HG03045 (cell line): ENCODE measurements around the gene KRT40.
"Not testable (repeated sequence)": the region's sequence is repeated elsewhere in the genome, so short reads cannot be mapped to it uniquely, and the experiment has no call there.

Experiments used
- ATAC-seq: cut with Tn5 transposase; IDR thresholded peaks from one replicate; pipeline ENCODE4 v1.9.1; 2021; ENCODE audit warnings: mild to moderate bottlenecking, moderate library complexity; ENCODE audit not compliant: unreplicated experiment

The KRT40 gene

DNA sequence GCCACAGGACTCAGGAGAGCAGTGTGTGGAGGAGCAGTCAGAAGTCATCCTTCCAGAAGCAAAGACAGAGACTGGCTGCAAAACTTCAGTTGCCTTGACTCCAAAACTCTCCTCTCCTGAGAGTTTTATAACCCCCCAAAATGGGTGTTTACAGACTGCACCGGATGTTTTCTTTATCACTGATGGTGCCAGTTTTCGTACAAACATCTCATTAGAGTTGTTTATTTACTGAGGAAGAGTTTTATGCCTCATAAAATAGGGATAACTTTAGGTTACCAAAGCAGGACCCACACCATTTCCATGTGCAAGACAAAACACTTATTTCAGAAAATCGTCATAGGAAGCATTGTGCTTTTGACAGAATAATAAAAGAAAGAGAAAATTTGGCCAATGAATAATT lies at the start of gene KRT40:
Gene KRT40 (minus strand): TSS at position 101 of the 400 bp plus-strand sequence. CDS start 53 bp downstream, at position 48.
- ATAC-seq = no peak

DNA sequence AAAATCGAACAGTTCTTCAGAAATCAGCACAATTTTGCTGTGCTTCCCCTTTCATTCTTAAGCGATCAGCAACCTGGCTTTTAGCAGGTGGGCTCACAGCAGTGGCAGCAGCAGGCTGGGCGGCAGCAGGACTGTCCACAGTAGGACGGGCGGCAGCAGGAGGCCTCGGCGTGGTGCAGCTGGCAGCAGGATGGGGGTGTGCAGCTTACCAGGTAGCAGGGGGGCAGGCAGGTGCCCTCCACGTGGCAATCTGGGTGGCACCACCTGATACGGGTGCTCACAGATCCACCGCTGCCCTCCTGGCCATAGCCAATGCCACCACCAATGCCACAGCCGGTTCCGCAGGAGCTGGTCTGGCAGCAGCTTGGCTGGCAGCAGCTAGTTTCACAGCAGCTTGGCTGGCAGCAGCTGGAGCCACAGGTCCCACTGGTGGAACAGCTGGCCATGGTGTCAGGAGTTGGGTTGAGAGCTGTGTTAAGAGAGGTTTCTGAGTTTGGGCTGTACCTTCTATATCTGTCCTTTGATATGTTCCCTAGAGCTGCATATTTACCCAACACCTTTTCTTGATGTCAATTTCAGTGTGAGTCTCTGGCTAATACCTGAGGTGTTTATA lies 45.6 kb upstream of the KRT40 start, which contains the start of gene KRTAP1-4:
Gene KRTAP1-4 (minus strand): TSS at position 563 of the 613 bp plus-strand sequence. CDS start 117 bp downstream, at position 446.
- ATAC-seq = no peak

GRCh38 chr17:41026715-41027471 lies 42.8 kb upstream of the KRT40 start, which contains the start of gene KRTAP1-5:
Gene KRTAP1-5, minus strand, starts transcription at chr17:41027208. Its CDS starts 53 bp downstream, at chr17:41027155.
- ATAC-seq = no peak

DNA sequence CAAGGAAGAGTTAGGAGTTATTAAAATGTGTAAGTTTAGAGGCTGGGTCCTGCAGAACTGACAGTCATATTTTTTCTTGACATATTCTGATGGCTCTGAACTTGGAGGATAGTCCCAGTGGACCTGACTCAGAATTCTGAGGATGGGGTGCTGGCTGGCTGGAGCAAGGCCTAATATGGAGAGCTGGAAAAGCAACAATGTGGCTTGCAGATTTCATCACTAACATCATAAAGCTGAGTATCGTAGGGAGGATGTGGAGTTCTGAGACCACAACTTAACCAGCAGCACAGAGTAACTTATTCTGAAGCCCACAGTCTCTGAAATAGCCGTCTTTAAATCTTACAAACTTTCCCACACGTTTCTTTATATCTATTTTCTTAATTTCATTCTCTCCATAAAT lies 40.6 kb upstream of the KRT40 start:
- ATAC-seq = no peak

DNA sequence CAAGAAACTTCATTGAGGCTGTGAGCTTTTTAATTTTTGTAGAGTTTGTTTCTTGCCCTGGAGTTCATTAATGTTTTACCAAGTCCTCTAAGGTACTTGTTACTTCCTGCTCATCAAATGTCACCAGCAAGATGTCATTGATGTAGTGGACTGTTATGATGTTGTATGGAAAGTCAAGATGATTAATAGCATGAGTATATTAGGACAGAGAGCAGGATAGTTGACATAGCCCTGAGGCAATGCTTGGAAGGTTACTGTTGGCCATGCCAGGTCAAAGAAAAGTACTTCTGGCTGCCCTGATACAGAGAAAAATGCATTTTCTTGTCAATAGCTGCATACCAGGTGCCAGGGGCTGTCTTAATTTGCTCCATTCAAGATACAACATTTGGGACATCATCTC lies 36.2 kb upstream of the KRT40 start:
- ATAC-seq = no peak

- ATAC-seq = no peak
Measured at GRCh38 chr17:41019415-41019814, 35.3 kb upstream of the KRT40 start.

- ATAC-seq = no peak
Measured at GRCh38 chr17:41018541-41018940, 34.4 kb upstream of the KRT40 start.

- ATAC-seq = no peak
Measured at GRCh38 chr17:41016578-41017215, 32.6 kb upstream of the KRT40 start.

DNA sequence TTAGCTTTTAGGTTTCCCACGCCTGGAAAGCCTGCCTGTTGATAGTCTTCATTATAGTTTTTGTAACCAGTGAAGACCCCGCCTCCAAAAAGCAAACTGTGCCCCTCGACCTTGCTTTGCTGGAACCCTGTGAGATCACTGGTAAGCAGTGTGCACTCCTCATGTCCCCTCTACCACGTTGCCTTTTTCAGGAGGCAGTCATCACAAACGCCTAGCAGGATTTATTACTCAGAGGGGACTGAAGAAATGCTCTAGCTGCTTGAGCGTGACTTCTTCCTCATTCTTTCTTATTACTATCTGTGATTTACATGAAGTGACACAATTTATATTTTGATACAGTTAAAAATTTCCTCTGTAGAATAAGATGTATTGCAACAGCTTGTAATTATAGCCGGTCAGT lies 31.3 kb upstream of the KRT40 start:
- ATAC-seq = no peak

- no peak for ATAC-seq
Measured at GRCh38 chr17:41013606-41014005, 29.5 kb upstream of the KRT40 start.

GRCh38 chr17:41013181-41013580 lies 29.1 kb upstream of the KRT40 start:
- ATAC-seq = no peak

DNA sequence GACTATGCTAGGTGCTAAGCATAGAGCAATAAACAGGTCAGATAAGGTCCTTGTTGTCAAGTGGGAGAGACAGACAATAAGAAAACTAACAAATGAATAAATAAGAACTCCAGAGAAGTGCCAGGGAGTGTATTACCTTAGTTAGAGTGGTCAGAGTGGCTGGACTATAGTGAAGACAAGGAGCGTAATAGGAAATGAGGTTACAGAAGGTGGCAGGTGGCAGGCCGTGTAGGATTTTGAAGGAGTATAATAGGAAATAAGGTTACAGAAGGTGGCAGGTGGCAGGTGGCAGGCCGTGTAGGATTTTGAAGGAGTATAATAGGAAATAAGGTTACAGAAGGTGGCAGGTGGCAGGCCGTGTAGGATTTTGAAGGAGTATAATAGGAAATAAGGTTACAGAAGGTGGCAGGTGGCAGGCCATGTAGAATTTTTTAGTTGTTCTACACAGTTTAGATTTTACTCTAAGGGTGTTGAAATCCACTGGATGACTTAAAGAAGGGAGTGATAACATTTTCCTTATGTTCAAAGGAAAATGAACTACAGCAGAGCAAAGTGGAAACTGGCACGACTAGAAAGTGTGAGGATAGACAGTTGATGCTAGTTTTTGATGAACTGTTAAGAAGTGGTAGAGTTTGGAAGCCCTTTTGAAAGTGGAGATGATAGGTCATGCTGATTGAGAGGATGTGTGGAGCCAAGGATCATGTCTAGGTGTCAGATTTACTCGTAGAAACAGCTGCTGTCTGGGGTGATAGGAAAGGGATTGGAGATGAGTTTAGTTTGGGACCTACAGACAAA lies 28.4 kb upstream of the KRT40 start:
- no peak for ATAC-seq

- no peak for ATAC-seq
Measured at GRCh38 chr17:41010441-41010840, 26.3 kb upstream of the KRT40 start.

DNA sequence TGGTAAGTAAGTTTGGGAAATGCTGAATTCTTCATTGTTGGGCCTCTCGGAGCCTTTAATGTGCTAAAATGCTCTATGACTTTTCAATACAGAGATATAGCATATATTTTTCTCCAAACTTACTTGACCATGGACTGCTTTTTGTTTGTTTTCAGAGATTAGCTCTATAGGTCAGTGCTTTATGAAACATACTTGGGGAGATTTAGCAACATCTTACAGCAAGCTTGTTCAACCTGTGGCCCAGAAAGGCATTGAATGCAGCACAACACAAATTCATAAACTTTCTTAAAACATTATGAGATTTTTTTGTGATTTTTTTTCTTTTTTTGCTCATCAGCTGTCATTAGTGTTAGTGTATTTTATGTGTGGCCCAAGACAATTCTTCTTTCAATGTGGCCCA lies 25.8 kb upstream of the KRT40 start:
- no peak for ATAC-seq

DNA sequence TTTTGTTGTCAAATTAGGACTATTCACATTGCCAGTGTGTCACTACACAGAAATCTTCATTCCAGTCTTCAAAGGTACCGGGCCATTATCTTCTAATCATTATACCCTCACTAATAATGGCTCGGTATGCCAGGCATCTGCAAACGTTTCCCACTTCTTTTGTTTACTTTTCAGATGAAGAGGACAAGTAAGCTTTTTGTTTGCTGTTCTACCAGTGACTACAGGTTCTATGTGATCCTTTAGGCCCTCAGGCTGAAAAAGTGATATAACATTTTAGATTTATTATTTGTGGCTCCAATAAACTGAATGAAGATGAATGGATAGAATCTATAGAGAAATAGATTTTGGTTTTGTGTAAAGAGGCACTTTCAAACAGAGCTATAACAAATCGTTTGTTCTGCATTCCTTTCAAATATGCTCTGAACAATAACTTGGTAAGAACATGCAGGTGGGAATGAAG lies 25.2 kb upstream of the KRT40 start:
- no peak for ATAC-seq

GRCh38 chr17:41008811-41009210 lies 24.7 kb upstream of the KRT40 start, which contains the start of gene KRTAP3-1:
Gene KRTAP3-1, minus strand, starts transcription at chr17:41009128. Its CDS starts 54 bp downstream, at chr17:41009074.
- no peak for ATAC-seq

- no peak for ATAC-seq
Measured at GRCh38 chr17:41004397-41004796, 20.3 kb upstream of the KRT40 start.

GRCh38 chr17:41003926-41004325 lies 19.8 kb upstream of the KRT40 start:
- no peak for ATAC-seq

DNA sequence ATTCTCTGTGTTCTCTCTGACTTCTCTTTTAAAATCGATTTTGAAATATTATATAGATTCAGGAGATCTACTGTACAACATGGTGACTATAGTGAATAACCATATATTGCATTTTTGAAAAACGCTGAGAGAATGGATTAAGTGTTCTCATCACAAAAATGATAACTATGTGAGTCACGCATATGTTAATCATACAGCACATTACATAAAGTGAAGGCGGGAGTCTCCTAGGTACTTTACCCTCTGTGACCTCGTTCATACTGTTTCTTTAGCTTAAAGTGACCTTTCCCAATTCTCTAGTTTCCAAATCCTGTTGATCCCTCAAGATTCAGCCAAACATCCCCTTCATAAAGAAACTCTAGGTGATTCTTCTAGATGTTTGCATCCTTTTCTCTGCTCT lies 18.7 kb upstream of the KRT40 start:
- ATAC-seq = no peak

DNA sequence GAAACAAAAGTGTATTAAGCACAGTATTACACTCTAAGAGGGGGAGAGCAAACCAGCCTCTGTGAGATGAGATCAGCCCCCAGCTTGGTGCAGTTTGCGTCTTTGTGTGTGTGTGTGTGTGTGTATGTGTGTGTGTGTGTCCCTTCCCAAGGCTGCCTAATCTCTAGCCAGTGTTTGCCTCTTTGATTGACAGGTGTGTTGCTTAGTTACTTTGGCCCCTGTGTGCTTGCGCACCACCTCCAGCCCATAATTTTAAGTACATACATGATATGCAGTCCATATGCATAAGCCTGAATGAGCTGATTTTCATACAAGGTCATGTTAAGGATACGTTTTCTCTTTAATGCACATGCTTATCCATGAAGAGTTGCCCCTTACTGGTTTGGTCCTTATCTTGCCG lies 17.7 kb upstream of the KRT40 start:
- no peak for ATAC-seq

DNA sequence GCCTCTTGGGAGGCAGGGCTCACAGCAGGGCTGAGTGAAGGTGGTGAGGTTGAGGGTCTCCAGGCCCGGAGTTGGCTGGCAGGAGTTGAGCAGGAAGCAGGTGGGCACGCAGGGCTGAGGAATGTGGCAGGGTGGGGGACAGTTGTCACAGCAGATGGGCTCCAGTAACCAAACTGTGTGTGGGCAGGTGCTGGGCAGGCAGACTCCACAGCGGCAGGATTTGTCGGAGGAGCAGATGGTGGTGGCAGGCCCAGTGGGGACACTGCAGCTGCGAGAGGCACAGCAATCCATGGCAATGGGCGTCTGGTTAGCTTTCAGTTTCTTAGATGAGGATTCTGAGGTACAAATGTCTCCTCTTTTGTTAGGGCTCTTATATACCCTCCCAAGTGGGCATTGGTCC lies 15.4 kb upstream of the KRT40 start, which contains the start of gene KRTAP3-2:
Gene KRTAP3-2 (minus strand): TSS at position 344 of the 400 bp plus-strand sequence. CDS start 53 bp downstream, at position 291.
- not testable (repeated sequence) for ATAC-seq
